G401.6 (cell line): ENCODE measurements around the gene UBE2G1.
A peak's percentile ranks its signal among the peaks of the same experiment; 100 is the strongest.
"Not testable (repeated sequence)": the region's sequence is repeated elsewhere in the genome, so short reads cannot be mapped to it uniquely, and the experiment has no call there.

ENCODE experiments used
- FAIRE-seq: peaks from 2 replicates; lab custom pipeline; 2012; peaks lifted over from hg19 to GRCh38; lab: Jason Lieb, UNC

The UBE2G1 gene

GRCh38 chr17:4375039-4375748 is 8.7 kb upstream of the UBE2G1 start:
- FAIRE-seq: no peak

GRCh38 chr17:4369557-4370230 is 3.2 kb upstream of the UBE2G1 start:
- FAIRE-seq: no peak

- FAIRE-seq: no peak
Observed at GRCh38 chr17:4368341-4368740, 1.9 kb upstream of the UBE2G1 start.

- not testable (repeated sequence) for FAIRE-seq
Observed at GRCh38 chr17:4367177-4367576, 702 bp upstream of the UBE2G1 start.

GRCh38 chr17:4365628-4366326 is 698 bp downstream of the UBE2G1 start:
- FAIRE-seq: no peak

GRCh38 chr17:4365103-4365627 is 1.3 kb downstream of the UBE2G1 start:
- FAIRE-seq: peak; percentile 63

GRCh38 chr17:4364622-4365041 is 1.8 kb downstream of the UBE2G1 start:
- no peak for FAIRE-seq

- FAIRE-seq: peak; percentile 37
Observed at GRCh38 chr17:4362141-4362540, 4.3 kb downstream of the UBE2G1 start.

- FAIRE-seq: no peak
Observed at GRCh38 chr17:4358154-4358553, 8.3 kb downstream of the UBE2G1 start.

GRCh38 chr17:4357671-4358070 is 8.8 kb downstream of the UBE2G1 start:
- no peak for FAIRE-seq

GRCh38 chr17:4357030-4357628 is 9.3 kb downstream of the UBE2G1 start:
- no peak for FAIRE-seq

- no peak for FAIRE-seq
Observed at GRCh38 chr17:4354862-4355514, 11.5 kb downstream of the UBE2G1 start.

GRCh38 chr17:4354206-4354605 is 12.3 kb downstream of the UBE2G1 start:
- FAIRE-seq: no peak

- FAIRE-seq: not testable (repeated sequence)
Observed at GRCh38 chr17:4350214-4350613, 16.3 kb downstream of the UBE2G1 start.

- FAIRE-seq: no peak
Observed at GRCh38 chr17:4345581-4346252, 20.8 kb downstream of the UBE2G1 start.

GRCh38 chr17:4344926-4345325 is 21.5 kb downstream of the UBE2G1 start:
- no peak for FAIRE-seq

GRCh38 chr17:4342535-4342934 is 23.9 kb downstream of the UBE2G1 start:
- FAIRE-seq: no peak

- FAIRE-seq: no peak
Observed at GRCh38 chr17:4341616-4341977, 24.9 kb downstream of the UBE2G1 start.

- FAIRE-seq: no peak
Observed at GRCh38 chr17:4340914-4341615, 25.4 kb downstream of the UBE2G1 start.

- FAIRE-seq: peak; percentile 50
Observed at GRCh38 chr17:4334776-4335584, 31.5 kb downstream of the UBE2G1 start.
